Measurements from ENCODE around the gene GIMAP7.
"Not testable (repeated sequence)": the region's sequence is repeated elsewhere in the genome, so short reads cannot be mapped to it uniquely, and the experiment has no call there.

GIMAP7 gene

GRCh38 chr7:150511048-150511447 is 3.6 kb upstream of the GIMAP7 start:
- in situ Hi-C loops (cut with MboI; ENCODE audit: low sequenced_read_pairs) = no loop called here

- in situ Hi-C loops (cut with MboI; ENCODE audit: low sequenced_read_pairs) = no loop called here
These were observed 914 bp upstream of the GIMAP7 start for GRCh38 chr7:150513758-150514157.

- in situ Hi-C loops (cut with MboI; ENCODE audit: low sequenced_read_pairs) = no loop called here
These were observed 826 bp downstream of the GIMAP7 start for GRCh38 chr7:150515248-150516147.

- in situ Hi-C loops (cut with MboI; ENCODE audit: low sequenced_read_pairs) = no loop called here
These were observed 2.5 kb downstream of the GIMAP7 start for GRCh38 chr7:150516956-150517745.

- in situ Hi-C loops (cut with MboI; ENCODE audit: low sequenced_read_pairs) = no loop called here
These were observed 4.6 kb downstream of the GIMAP7 start for GRCh38 chr7:150519310-150519709.

- in situ Hi-C loops (cut with MboI; ENCODE audit: low sequenced_read_pairs) = no loop called here
These were observed 5.5 kb downstream of the GIMAP7 start for GRCh38 chr7:150520145-150520544.

GRCh38 chr7:150522931-150523330 is 8.3 kb downstream of the GIMAP7 start:
- in situ Hi-C loops (cut with MboI; ENCODE audit: low sequenced_read_pairs) = not testable (repeated sequence)

GRCh38 chr7:150524018-150524417 is 9.3 kb downstream of the GIMAP7 start:
- in situ Hi-C loops (cut with MboI; ENCODE audit: low sequenced_read_pairs) = no loop called here

- in situ Hi-C loops (cut with MboI; ENCODE audit: low sequenced_read_pairs) = no loop called here
These were observed 17.0 kb downstream of the GIMAP7 start for GRCh38 chr7:150531704-150532103.

GRCh38 chr7:150538259-150538658 is 23.6 kb downstream of the GIMAP7 start:
- in situ Hi-C loops (cut with MboI; ENCODE audit: low sequenced_read_pairs) = no loop called here

GRCh38 chr7:150553163-150553562 is 38.5 kb downstream of the GIMAP7 start:
- in situ Hi-C loops (cut with MboI; ENCODE audit: low sequenced_read_pairs) = no loop called here

GRCh38 chr7:150556521-150557138 is 42.0 kb downstream of the GIMAP7 start:
- in situ Hi-C loops (cut with MboI; ENCODE audit: low sequenced_read_pairs) = no loop called here

GRCh38 chr7:150560486-150560885 is 45.8 kb downstream of the GIMAP7 start:
- in situ Hi-C loops (cut with MboI; ENCODE audit: low sequenced_read_pairs) = no loop called here

- in situ Hi-C loops (cut with MboI; ENCODE audit: low sequenced_read_pairs) = no loop called here
These were observed 48.2 kb downstream of the GIMAP7 start for GRCh38 chr7:150562919-150563318.

- in situ Hi-C loops (cut with MboI; ENCODE audit: low sequenced_read_pairs) = no loop called here
These were observed 49.3 kb downstream of the GIMAP7 start for GRCh38 chr7:150564006-150564405.

GRCh38 chr7:150564566-150564965 is 49.9 kb downstream of the GIMAP7 start:
- in situ Hi-C loops (cut with MboI; ENCODE audit: low sequenced_read_pairs) = no loop called here

GRCh38 chr7:150565239-150565638 is 50.6 kb downstream of the GIMAP7 start:
- in situ Hi-C loops (cut with MboI; ENCODE audit: low sequenced_read_pairs) = no loop called here

- in situ Hi-C loops (cut with MboI; ENCODE audit: low sequenced_read_pairs) = no loop called here
These were observed 51.5 kb downstream of the GIMAP7 start for GRCh38 chr7:150566123-150566522.

GRCh38 chr7:150566572-150566971 is 51.9 kb downstream of the GIMAP7 start:
- in situ Hi-C loops (cut with MboI; ENCODE audit: low sequenced_read_pairs) = no loop called here

- in situ Hi-C loops (cut with MboI; ENCODE audit: low sequenced_read_pairs) = no loop called here
These were observed 52.5 kb downstream of the GIMAP7 start, which contains the start of gene GIMAP4 for GRCh38 chr7:150567169-150567568. Gene GIMAP4, plus strand, starts transcription at chr7:150567390. Its CDS starts 2,512 bp downstream, at chr7:150569902.

- in situ Hi-C loops (cut with MboI; ENCODE audit: low sequenced_read_pairs) = no loop called here
These were observed 53.2 kb downstream of the GIMAP7 start for GRCh38 chr7:150567871-150568301.

Measured in HL-60/S4 treated with phorbol 12-myristate 13-acetate at 8.2 ng/mL for 4 days and 3 days (cell line).